Gastrocnemius medialis (tissue), 4 donors: Measurements from ENCODE around the gene TEX36.

ENCODE experiments used
- POLR2A ChIP-seq, 2 donors: fragments of 450-650 bp; IDR thresholded peaks; one replicate each; pipeline ENCODE4 v1.6.1; 2017; ENCODE audit warnings: antibody characterized with exemption in 2 of 2, mild to moderate bottlenecking in 2 of 2, moderate library complexity in 2 of 2
- TF ChIP-seq, protein P1 (sequence below), 5 experiments: fragments of 450-650 bp in 3 of 5; fragments of 200-600 bp in 2 of 5; sonication (generic) in 2 of 5; IDR thresholded peaks in 4 of 5; conservative IDR thresholded peaks in 1 of 5; 1 replicate in 4 of 5; 2 replicates in 1 of 5; pipeline ENCODE4 v1.5.1; 2016 to 2019; ENCODE audit warnings: antibody characterized with exemption in 5 of 5, mild to moderate bottlenecking in 3 of 5, moderate library complexity in 3 of 5

DNA sequence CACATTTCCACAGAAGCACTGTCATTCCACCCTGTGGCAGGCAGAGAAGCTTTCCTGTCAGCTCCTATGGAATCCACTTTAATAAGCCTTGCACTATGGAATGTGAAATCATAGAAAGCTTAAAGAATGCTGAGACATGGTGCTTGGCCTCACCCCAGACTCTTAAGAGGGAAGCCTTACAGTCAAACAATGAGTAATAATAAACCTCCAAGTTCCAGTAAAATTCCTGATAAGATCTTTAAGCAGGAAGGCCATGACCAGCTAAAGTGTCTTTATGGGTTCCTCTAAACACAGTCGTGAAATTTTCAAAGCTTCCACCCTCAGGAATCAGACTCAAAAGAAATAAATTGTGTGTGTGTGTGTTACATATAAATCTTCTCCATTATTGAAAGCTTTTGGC lies 11.9 kb upstream of the TEX36 start:
- TF ChIP-seq, protein P1, sequence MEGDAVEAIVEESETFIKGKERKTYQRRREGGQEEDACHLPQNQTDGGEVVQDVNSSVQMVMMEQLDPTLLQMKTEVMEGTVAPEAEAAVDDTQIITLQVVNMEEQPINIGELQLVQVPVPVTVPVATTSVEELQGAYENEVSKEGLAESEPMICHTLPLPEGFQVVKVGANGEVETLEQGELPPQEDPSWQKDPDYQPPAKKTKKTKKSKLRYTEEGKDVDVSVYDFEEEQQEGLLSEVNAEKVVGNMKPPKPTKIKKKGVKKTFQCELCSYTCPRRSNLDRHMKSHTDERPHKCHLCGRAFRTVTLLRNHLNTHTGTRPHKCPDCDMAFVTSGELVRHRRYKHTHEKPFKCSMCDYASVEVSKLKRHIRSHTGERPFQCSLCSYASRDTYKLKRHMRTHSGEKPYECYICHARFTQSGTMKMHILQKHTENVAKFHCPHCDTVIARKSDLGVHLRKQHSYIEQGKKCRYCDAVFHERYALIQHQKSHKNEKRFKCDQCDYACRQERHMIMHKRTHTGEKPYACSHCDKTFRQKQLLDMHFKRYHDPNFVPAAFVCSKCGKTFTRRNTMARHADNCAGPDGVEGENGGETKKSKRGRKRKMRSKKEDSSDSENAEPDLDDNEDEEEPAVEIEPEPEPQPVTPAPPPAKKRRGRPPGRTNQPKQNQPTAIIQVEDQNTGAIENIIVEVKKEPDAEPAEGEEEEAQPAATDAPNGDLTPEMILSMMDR (IDR thresholded peaks at IDR 0.05 in 4 of 5, conservative IDR thresholded peaks at IDR 0.05 in 1 of 5) = no peak
- no peak for TF ChIP-seq POLR2A (IDR thresholded peaks at IDR 0.05)
